Erythroblast (primary cell): ENCODE data around the gene CEP43.

Experiments
- GATA1 ChIP-seq: IDR thresholded peaks from 2 replicates; pipeline ENCODE4 v1.6.1; 2011; ENCODE audit warnings: low read depth, mild to moderate bottlenecking, control low read depth, low read length, moderate library complexity
- POLR2A ChIP-seq: IDR thresholded peaks from 2 replicates; pipeline ENCODE4 v1.6.1; 2011; ENCODE audit warnings: mild to moderate bottlenecking, low read length

DNA sequence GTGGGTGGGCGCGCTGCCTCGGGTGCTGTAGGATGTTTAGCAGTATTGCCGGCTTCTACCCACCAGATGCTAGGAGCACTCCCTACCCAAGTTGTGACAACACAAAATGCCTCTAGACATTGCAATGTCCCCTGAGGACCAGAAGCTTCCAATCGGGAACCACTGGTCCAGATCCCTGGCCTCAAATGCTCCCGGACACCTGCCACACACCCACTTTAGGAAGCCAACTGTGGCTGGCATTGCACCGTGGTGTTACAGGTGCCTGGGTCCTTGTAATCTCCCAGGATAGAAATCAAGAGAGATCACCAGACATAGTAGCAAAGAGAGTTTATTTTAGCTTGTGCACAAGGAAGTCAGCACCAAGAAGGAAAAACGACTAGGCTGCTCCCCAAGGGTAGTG, 27.9 kb upstream of the CEP43 start:
- TF ChIP-seq POLR2A (no peak), GATA1 (no peak)
